Body of pancreas (tissue), 4 donors: ENCODE measurements around the gene KRTAP10-5.

Source experiments
- CTCF ChIP-seq, 7 experiments: fragments of 450-650 bp in 4 of 7; fragments of 200-600 bp in 3 of 7; sonication (generic) in 3 of 7; IDR thresholded peaks; one replicate each; pipeline ENCODE4 v1.5.1; 2016 to 2019; ENCODE audit warnings: antibody characterized with exemption in 7 of 7
- POLR2A ChIP-seq, 3 donors: fragments of 450-650 bp; IDR thresholded peaks; one replicate each; pipeline ENCODE4 v1.6.1; 2016; ENCODE audit warnings: antibody characterized with exemption in 3 of 3, mild to moderate bottlenecking in 2 of 3

- no peak for TF ChIP-seq CTCF (IDR thresholded peaks at IDR 0.05)
- no peak for TF ChIP-seq POLR2A (IDR thresholded peaks at IDR 0.05)
Observed at GRCh38 chr21:44548922-44549321, 31.5 kb downstream of the KRTAP10-5 start.
